UCSD-AML1 (cell line): ENCODE results near the gene CAMK1D.

ENCODE experiments used
- DNase-seq: peaks from one replicate; lab custom pipeline; 2025; ENCODE audit not compliant: unreplicated experiment; lab: John Stamatoyannopoulos, UW

CAMK1D gene

DNA sequence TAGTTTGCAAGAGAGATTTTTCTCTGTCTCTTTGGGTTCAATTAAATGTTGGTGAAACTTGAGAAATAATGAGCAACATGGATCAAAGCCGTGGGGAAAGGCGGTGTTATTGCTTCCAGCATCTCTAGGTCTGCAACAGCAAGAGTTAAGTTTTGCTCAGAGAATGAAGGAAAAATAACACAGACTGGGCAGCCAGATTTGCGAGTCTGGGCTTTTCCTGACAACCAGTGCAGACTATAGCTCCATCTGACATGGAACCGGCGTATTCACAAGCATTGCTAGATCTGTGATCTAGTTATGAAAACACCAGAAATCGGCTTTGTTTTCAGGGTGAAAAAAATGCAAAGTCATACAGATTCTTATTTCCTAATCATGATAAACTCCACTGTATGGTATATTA, 110.4 kb downstream of the CAMK1D start:
- no peak for DNase-seq

DNA sequence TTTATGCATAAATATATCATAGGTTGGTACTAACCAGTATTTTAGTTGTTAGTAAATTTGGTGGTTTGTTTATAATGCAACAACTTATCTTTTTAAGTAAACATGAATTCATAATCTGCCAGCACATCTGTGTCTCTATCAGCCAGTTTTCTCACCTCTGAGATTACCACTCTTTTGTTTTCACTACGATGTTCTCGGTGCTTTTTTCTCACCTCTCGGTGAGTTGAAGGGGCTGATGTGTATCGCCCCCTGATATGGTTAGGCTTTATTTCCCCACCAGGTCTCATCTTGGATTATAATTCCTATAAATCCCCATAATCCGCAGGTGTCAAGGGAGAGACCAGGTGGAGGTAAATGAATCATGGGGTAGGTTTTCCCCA, 114.1 kb downstream of the CAMK1D start:
- no peak for DNase-seq

DNA sequence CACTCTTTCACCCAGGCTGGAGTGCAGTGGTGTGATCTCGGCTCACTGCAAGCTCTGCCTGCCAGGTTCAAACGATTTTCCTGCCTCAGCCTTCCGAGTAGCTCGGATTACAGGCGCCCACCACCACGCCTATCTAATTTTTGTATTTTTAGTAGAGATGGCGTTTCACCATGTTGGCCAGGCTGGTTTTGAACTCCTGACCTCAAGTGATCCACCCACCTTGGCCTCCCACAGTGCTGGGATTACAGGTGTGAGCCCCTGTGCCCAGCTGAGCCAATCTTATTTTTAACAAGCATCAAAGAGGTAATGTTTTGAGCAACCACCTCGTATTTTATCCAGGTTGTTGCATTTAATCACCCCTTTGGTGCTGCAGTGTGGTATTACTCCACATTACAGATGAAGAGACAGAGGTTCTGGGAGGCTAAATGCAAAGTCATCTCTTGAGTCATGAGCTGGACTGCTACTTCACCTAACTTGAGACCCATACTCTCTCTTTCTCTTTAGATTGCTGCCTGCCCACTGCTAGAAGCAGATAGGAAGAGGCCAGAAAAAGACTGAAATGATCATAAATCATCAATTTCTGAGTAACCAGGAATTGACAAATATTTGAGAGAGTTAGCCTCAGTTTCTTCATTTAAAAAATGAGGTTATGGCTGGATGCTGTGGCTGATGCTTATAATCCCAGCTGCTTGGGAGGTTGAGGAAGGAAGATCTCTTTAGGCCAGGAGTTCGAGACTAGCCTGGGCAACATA, 116.2 kb downstream of the CAMK1D start:
- no peak for DNase-seq

- no peak for DNase-seq
Observed at GRCh38 chr10:12466704-12467305, 117.5 kb downstream of the CAMK1D start.

DNA sequence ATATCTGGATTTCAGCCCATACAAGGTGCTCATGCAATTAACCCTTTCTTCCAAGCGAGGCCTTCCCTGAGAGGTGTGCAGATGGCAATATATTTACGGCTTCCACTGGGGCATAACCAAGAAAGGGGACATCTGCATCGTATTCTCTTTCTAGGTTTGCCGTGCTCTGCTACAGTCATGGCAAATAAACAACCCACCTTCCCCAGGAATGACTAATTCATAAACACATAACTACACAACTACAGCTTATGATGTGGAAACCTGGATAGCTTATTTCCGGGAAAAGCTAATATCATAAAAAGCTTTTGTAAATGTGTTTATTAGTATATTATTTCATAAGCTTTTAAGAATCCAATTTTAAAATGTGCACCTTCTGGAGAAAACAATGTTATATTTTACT, 120.0 kb downstream of the CAMK1D start:
- DNase-seq = no peak

DNA sequence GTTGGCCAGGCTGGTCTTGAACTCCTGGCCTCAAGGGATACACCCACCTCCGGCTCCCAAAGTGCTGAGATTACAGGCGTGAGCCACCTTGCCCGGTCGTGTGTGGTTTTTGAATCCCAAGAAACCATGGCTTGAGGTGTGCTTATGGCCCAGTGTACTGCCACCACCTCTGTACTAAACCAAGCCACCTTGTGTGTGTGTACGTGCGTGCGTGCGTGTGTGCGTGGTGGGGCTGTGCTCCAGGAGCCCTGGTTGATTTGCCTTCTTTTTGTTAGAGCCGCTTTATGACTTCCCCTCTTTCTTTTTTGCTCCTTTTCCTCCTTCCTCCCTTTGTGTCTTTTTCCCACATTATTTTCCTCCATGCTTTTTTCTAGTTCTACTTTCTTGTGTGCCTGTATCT, 121.4 kb downstream of the CAMK1D start:
- DNase-seq = no peak

GRCh38 chr10:12471135-12471534, 121.8 kb downstream of the CAMK1D start:
- DNase-seq = no peak

- no peak for DNase-seq
Observed at GRCh38 chr10:12473491-12473890, 124.1 kb downstream of the CAMK1D start.

GRCh38 chr10:12474727-12475412, 125.5 kb downstream of the CAMK1D start:
- no peak for DNase-seq

- DNase-seq = no peak
Observed at GRCh38 chr10:12476656-12477055, 127.3 kb downstream of the CAMK1D start.

- DNase-seq = no peak
Observed at GRCh38 chr10:12479437-12479844, 130.1 kb downstream of the CAMK1D start.

- no peak for DNase-seq
Observed at GRCh38 chr10:12479924-12480323, 130.6 kb downstream of the CAMK1D start.

DNA sequence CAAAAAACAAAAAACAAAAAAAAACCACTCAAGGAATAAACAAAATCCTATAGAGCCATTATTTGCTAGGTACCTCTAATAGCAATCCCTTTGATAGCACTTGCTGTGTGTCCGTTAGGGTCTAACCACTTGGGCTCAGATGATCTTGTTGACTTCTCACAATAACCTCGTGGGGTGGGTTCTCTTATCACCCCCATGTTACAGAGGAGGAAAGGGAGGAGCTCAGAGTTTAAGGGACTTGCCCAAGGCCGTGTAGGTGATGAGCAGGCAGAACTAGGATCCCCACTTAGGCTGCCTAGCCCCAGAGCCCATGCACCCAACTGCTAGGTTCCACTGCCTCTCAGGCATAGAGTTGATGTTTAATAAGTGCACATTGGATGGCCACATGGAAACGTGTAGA, 131.1 kb downstream of the CAMK1D start:
- no peak for DNase-seq

- DNase-seq = peak; percentile 18
Observed at GRCh38 chr10:12481924-12482323, 132.6 kb downstream of the CAMK1D start.

DNA sequence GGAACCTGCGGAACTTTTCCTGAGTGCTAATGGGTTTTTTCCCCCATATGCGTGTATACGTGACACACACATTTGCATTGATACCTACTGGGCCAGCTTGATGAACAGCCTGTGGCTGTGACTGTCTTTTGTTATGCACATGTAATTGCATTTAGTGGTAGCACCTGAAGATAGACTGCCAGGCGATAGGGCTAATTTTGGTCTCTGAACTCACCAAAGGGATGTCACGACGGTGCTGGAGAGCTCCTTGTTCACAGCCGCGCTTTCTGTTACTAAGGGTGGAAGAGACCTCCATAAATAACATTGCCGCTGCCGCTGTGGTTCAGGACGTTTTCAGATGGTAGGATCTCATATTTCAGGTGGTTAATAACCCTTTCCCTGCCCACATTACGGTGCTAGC, 133.2 kb downstream of the CAMK1D start:
- no peak for DNase-seq

- no peak for DNase-seq
Observed at GRCh38 chr10:12484002-12484918, 134.9 kb downstream of the CAMK1D start.

DNA sequence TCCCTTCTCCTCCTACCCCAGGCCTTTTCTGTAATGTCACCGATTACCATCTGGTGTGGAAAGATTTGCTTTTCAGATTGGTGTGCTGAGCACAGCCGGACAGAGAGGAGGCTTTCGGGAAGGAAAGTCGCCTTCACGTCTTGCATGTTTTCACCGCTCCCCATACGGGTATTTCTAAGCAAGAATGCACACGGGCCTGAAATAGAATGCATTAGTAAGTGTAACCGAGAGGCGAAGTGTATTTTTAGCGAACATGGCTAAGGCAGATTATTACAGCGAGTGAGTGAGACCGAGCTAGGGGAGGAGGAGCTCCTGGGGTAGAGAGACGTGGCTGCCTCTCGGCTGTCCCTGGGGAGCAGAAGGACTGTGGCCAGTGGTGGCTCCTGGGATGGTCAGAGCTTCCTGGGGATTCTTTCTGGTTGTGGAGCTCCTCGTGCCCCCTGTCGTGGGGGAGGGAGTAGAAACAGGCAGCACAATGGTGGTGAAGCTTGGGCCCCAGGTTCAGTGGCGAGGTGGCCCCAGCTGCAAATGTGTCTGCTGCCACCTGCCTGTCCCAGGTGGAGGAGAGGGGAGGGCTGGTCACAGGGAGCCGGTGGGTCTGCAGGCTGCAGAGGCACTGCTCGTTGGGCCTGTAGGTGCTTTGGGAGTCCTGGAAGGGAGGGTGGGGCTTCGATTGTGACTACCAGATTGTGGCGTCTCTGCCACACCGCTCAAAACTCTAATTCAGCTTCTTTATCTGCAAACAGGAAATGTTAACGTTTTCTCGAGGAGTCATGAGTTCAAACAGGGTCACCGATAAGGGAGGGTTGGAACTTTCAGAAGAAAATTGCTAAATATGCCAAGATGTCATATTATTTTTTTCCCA, 135.8 kb downstream of the CAMK1D start:
- DNase-seq = no peak

DNA sequence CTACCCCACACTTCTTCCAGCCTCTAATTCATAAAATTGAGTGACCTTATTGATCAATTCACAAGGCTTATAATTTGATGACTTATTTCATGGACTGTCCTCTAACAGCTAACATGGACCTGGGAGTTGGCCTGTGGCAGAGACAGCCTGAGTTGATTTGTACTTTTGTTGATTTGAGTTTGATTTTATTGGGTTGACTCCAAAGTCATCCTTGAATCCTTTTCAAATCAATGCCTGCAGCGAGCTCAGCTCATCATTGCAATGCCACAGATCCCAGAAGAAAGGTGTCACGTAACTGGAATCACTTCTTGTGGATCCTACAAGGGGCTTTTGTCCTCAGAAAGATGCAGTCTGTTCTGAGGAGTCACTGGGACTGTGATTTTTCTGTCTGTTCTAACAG, 138.0 kb downstream of the CAMK1D start:
- DNase-seq = no peak

- no peak for DNase-seq
Observed at GRCh38 chr10:12488626-12489025, 139.3 kb downstream of the CAMK1D start.

DNA sequence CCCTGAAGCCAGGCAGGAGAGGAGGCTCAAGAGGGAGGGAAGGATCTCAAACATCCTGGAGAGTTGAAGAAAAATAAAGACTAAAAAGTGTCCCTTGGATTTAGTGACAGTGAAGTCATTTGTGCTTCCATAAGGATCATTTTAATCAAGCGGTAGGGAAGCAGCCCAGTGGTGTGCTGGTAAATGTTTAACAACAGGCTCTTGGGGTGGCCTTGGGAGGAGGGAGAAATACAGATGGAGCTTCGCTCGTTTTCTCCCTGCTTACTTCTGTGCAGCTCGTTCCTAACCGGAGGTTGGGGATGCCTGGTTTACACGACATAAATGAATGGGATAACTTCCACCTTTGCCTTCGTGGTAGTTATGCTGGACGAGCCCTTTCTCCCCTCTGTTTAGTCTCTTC, 140.0 kb downstream of the CAMK1D start:
- DNase-seq = no peak
